ENCODE data around the gene PSTPIP1. TPM values are rescaled to one million over a fixed set of nuclear protein-coding genes. Genes with fewer than 3 reads are reported as not detected.

PSTPIP1 gene
- total RNA-seq, 2 experiments from 2014 or later, result 79.4 to 82.7 TPM

GRCh38 chr15:77064539-77065308, 69.8 kb downstream of the PSTPIP1 start:
- no peaks in the 10 kb centered on the region for H3K27me3 ChIP-seq (ENCODE audit: control insufficient read depth in 1 of 2, insufficient read depth in 2 of 2, low read length in 2 of 2)
- H3K36me3 Mint-ChIP-seq (ENCODE audit: low read depth), result peaks cover 1% of the 10 kb centered on the region
- H3K9me3 Mint-ChIP-seq, result no peaks in the 10 kb centered on the region
- ATAC-seq (ENCODE audit: poor library complexity), result no peak
- intact Hi-C loops (cut with DNase I, micrococcal nuclease), result no loop called here
- no peak overlapping the region for H3K4me3 ChIP-seq (ENCODE audit: low read length)
- H3K4me1 Mint-ChIP-seq (ENCODE audit: low read depth), result peaks cover 30% of the 10 kb centered on the region
- H3K27ac Mint-ChIP-seq, result no peak overlapping the region
- ChIA-PET POLR2A (no interaction called here), CTCF (no interaction called here)
- H3K27me3 Mint-ChIP-seq, result no peaks in the 10 kb centered on the region
- no peaks in the 10 kb centered on the region for H3K36me3 ChIP-seq (ENCODE audit: insufficient read depth, low read length)
- no peaks in the 10 kb centered on the region for H3K9me3 ChIP-seq (ENCODE audit: control insufficient read depth in 1 of 2, insufficient read depth in 1 of 2, low read length in 2 of 2)
- TF ChIP-seq CTCF (IDR thresholded peaks at IDR 0.05), result no peak
- peak in 2 of 14 experiments; percentile 29 to 43 for DNase-seq
- no peak overlapping the region for H3K27ac ChIP-seq (ENCODE audit: low read depth in 1 of 2, low read length in 2 of 2)
- peaks cover 2% of the 10 kb centered on the region for H3K4me1 ChIP-seq (ENCODE audit: insufficient read depth, low read length)
- no peak overlapping the region for H3K4me3 Mint-ChIP-seq

- no peak for ATAC-seq (ENCODE audit: poor library complexity)
- Histone ChIP-seq H3K27me3 (ENCODE audit: control insufficient read depth in 1 of 2, insufficient read depth in 2 of 2, low read length in 2 of 2) (no peaks in the 10 kb centered on the region), H3K4me1 (ENCODE audit: insufficient read depth, low read length) (peaks cover 18% of the 10 kb centered on the region), H3K36me3 (ENCODE audit: insufficient read depth, low read length) (no peaks in the 10 kb centered on the region), H3K9me3 (ENCODE audit: control insufficient read depth in 1 of 2, insufficient read depth in 1 of 2, low read length in 2 of 2) (no peaks in the 10 kb centered on the region), H3K4me3 (ENCODE audit: low read length) (no peak overlapping the region), H3K27ac (ENCODE audit: low read depth in 1 of 2, low read length in 2 of 2) (no peak overlapping the region)
- H3K27me3 Mint-ChIP-seq, result no peaks in the 10 kb centered on the region
- no peak for DNase-seq
- H3K4me1 Mint-ChIP-seq (ENCODE audit: low read depth), result peaks cover 36% of the 10 kb centered on the region
- H3K4me3 Mint-ChIP-seq, result no peak overlapping the region
- H3K9me3 Mint-ChIP-seq, result no peaks in the 10 kb centered on the region
- TF ChIP-seq CTCF (IDR thresholded peaks at IDR 0.05), result no peak
- ChIA-PET POLR2A (no interaction called here), CTCF (interaction anchor here (0.6 to 1.8 kb wide), 2 partner anchors 9 to 409 kb away, joined by 3 to 5 read pairs; no protein-coding TSS in a partner anchor)
- H3K27ac Mint-ChIP-seq, result no peak overlapping the region
- peaks cover 7% of the 10 kb centered on the region for H3K36me3 Mint-ChIP-seq (ENCODE audit: low read depth)
- intact Hi-C loops (cut with DNase I, micrococcal nuclease), result no loop called here
Measured at GRCh38 chr15:77066971-77067690, 72.2 kb downstream of the PSTPIP1 start.

GRCh38 chr15:77067691-77068367, 72.9 kb downstream of the PSTPIP1 start:
- Mint-ChIP-seq H3K27me3 (no peaks in the 10 kb centered on the region), H3K36me3 (ENCODE audit: low read depth) (peaks cover 7% of the 10 kb centered on the region), H3K4me1 (ENCODE audit: low read depth) (peaks cover 37% of the 10 kb centered on the region), H3K27ac (no peak overlapping the region), H3K4me3 (peak overlapping the region; percentile 7), H3K9me3 (no peaks in the 10 kb centered on the region)
- Histone ChIP-seq H3K27ac (ENCODE audit: low read depth in 1 of 2, low read length in 2 of 2) (no peak overlapping the region), H3K9me3 (ENCODE audit: control insufficient read depth in 1 of 2, insufficient read depth in 1 of 2, low read length in 2 of 2) (no peaks in the 10 kb centered on the region), H3K36me3 (ENCODE audit: insufficient read depth, low read length) (no peaks in the 10 kb centered on the region), H3K27me3 (ENCODE audit: control insufficient read depth in 1 of 2, insufficient read depth in 2 of 2, low read length in 2 of 2) (no peaks in the 10 kb centered on the region), H3K4me1 (ENCODE audit: insufficient read depth, low read length) (peaks cover 18% of the 10 kb centered on the region), H3K4me3 (ENCODE audit: low read length) (no peak overlapping the region)
- intact Hi-C loops (cut with DNase I, micrococcal nuclease), result loop anchor here in 1 of 2 experiments (2.0 kb wide), 1 partner anchor 29 kb away; no protein-coding TSS in a partner anchor
- ChIA-PET POLR2A (no interaction called here), CTCF (interaction anchor here (0.6 to 1.8 kb wide), 2 partner anchors 9 to 409 kb away, joined by 3 to 5 read pairs; no protein-coding TSS in a partner anchor)
- TF ChIP-seq CTCF (IDR thresholded peaks at IDR 0.05), result no peak
- ATAC-seq (ENCODE audit: poor library complexity), result no peak
- DNase-seq, result no peak

Measured in CD4-positive, alpha-beta T cell (primary cell).